ENCODE data around the gene NUDT3. TPM values are rescaled to one million over a fixed set of nuclear protein-coding genes. Genes with fewer than 3 reads are reported as not detected.
"Not testable (repeated sequence)": the region's sequence is repeated elsewhere in the genome, so short reads cannot be mapped to it uniquely, and the experiment has no call there.

Gene NUDT3
- total RNA-seq, 2 donors from 2014 or later: 19.5 to 21.9 TPM

GRCh38 chr6:34331371-34332050 is 61.0 kb downstream of the NUDT3 start:
- no peak for ATAC-seq
- DNase-seq: no peak
- intact Hi-C loops (cut with DNase I, micrococcal nuclease): no loop called here

GRCh38 chr6:34329814-34330213 is 62.7 kb downstream of the NUDT3 start:
- intact Hi-C loops (cut with DNase I, micrococcal nuclease): not testable (repeated sequence)

GRCh38 chr6:34328969-34329368 is 63.5 kb downstream of the NUDT3 start:
- intact Hi-C loops (cut with DNase I, micrococcal nuclease): no loop called here
- ATAC-seq: no peak
- no peak for DNase-seq

More at GRCh38 chr6:34329814-34330213, 62.7 kb downstream of the NUDT3 start:
- ATAC-seq, DNase-seq: not testable (repeated sequence)

- intact Hi-C loops (cut with DNase I, micrococcal nuclease); ATAC-seq; DNase-seq: not testable (repeated sequence)
Measured at GRCh38 chr6:34327313-34328205, 64.9 kb downstream of the NUDT3 start.

- intact Hi-C loops (cut with DNase I, micrococcal nuclease): no loop called here
Measured at GRCh38 chr6:34325633-34326032, 66.8 kb downstream of the NUDT3 start.

GRCh38 chr6:34324738-34325444 is 67.6 kb downstream of the NUDT3 start:
- ATAC-seq: no peak
- intact Hi-C loops (cut with DNase I, micrococcal nuclease): no loop called here
- peak in 1 of 2 donors; percentile 30 for DNase-seq

More at GRCh38 chr6:34325633-34326032, 66.8 kb downstream of the NUDT3 start:
- DNase-seq: no peak
- no peak for ATAC-seq

- ATAC-seq; intact Hi-C loops (cut with DNase I, micrococcal nuclease): not testable (repeated sequence)
Measured at GRCh38 chr6:34324221-34324620, 68.2 kb downstream of the NUDT3 start.

GRCh38 chr6:34323300-34323699 is 69.2 kb downstream of the NUDT3 start:
- no peak for DNase-seq
- no peak for ATAC-seq
- intact Hi-C loops (cut with DNase I, micrococcal nuclease): no loop called here

More at GRCh38 chr6:34324221-34324620, 68.2 kb downstream of the NUDT3 start:
- DNase-seq: not testable (repeated sequence)

GRCh38 chr6:34322732-34323131 is 69.7 kb downstream of the NUDT3 start:
- no peak for ATAC-seq
- DNase-seq: no peak
- intact Hi-C loops (cut with DNase I, micrococcal nuclease): no loop called here

- ATAC-seq (no peak), DNase-seq (no peak)
- intact Hi-C loops (cut with DNase I, micrococcal nuclease): no loop called here
Measured at GRCh38 chr6:34321821-34322220, 70.6 kb downstream of the NUDT3 start.

GRCh38 chr6:34319471-34319885 is 73.0 kb downstream of the NUDT3 start:
- ATAC-seq (peak; percentile 48), DNase-seq (no peak)
- intact Hi-C loops (cut with DNase I, micrococcal nuclease): no loop called here

- no peak for DNase-seq
- no peak for ATAC-seq
- intact Hi-C loops (cut with DNase I, micrococcal nuclease): no loop called here
Measured at GRCh38 chr6:34318499-34319470, 73.7 kb downstream of the NUDT3 start.

GRCh38 chr6:34317882-34318498 is 74.5 kb downstream of the NUDT3 start:
- intact Hi-C loops (cut with DNase I, micrococcal nuclease): no loop called here
- DNase-seq (no peak), ATAC-seq (no peak)

- no peak for DNase-seq
- intact Hi-C loops (cut with DNase I, micrococcal nuclease): no loop called here
- no peak for ATAC-seq
Measured at GRCh38 chr6:34317172-34317477, 75.3 kb downstream of the NUDT3 start.

GRCh38 chr6:34316431-34317171 is 75.9 kb downstream of the NUDT3 start:
- ATAC-seq: no peak
- intact Hi-C loops (cut with DNase I, micrococcal nuclease): no loop called here
- DNase-seq: no peak

GRCh38 chr6:34315780-34316179 is 76.7 kb downstream of the NUDT3 start:
- ATAC-seq: no peak
- DNase-seq: no peak
- intact Hi-C loops (cut with DNase I, micrococcal nuclease): no loop called here

- ATAC-seq (no peak), DNase-seq (no peak)
- intact Hi-C loops (cut with DNase I, micrococcal nuclease): no loop called here
Measured at GRCh38 chr6:34315256-34315655, 77.2 kb downstream of the NUDT3 start.

Measured in left colon (tissue), 2 donors.